ENCODE results near the gene DOCK3. TPM values are rescaled to one million over a fixed set of nuclear protein-coding genes. Genes with fewer than 3 reads are reported as not detected.

DOCK3 gene
- total RNA-seq, 1 experiment from 2014 or later: 8.3 TPM

GRCh38 chr3:51394541-51394940, 719.8 kb downstream of the DOCK3 start:
- peaks cover 37 to 51% of the 10 kb centered on the region in 2 experiments for H3K4me1 Mint-ChIP-seq
- Histone ChIP-seq H2BK15ac (ENCODE audit: low read depth, low read length) (no peak overlapping the region), H3T11ph (ENCODE audit: low read length) (no peak overlapping the region), H3K18ac (ENCODE audit: insufficient read length, low read depth, low read length) (no peak overlapping the region), H3K23ac (ENCODE audit: insufficient read length, low read depth, low read length) (no peak overlapping the region), H3K4me1 (ENCODE audit: insufficient read depth, low read length) (no peaks in the 10 kb centered on the region), H3K27ac (ENCODE audit: insufficient read length, low read depth, low read length) (no peak overlapping the region), H3K56ac (ENCODE audit: insufficient read length, low read depth, low read length) (no peak overlapping the region), H4K5ac (ENCODE audit: insufficient read length, low read depth, low read length) (no peak overlapping the region), H3K4me2 (ENCODE audit: insufficient read depth, insufficient read length, low read length) (no peak overlapping the region), H4K8ac (replicated peaks; ENCODE audit: insufficient read length, low read depth, low read length) (no peak overlapping the region), H2BK5ac (ENCODE audit: insufficient read length, low read length) (no peak overlapping the region), H2BK20ac (ENCODE audit: low read depth, low read length, poor library complexity, severe bottlenecking) (no peak overlapping the region), H2AK5ac (ENCODE audit: insufficient read length, low read length) (no peak overlapping the region), H3K23me2 (ENCODE audit: insufficient read length, low read depth, low read length, poor library complexity, severe bottlenecking) (no peaks in the 10 kb centered on the region), H2AFZ (ENCODE audit: low read length) (no peak overlapping the region), H2BK12ac (ENCODE audit: insufficient read length, low read depth, low read length) (no peak overlapping the region), H4K20me1 (ENCODE audit: control insufficient read depth, insufficient read depth, insufficient read length) (no peaks in the 10 kb centered on the region), H3K14ac (ENCODE audit: insufficient read depth, low read length) (no peak overlapping the region), H3K9ac (ENCODE audit: extremely low read depth, insufficient read length, low read length) (no peak overlapping the region), H3K27me3 (ENCODE audit: insufficient read depth, low read length) (no peaks in the 10 kb centered on the region), H3K4ac (ENCODE audit: low read depth, low read length) (no peak overlapping the region), H3K79me1 (ENCODE audit: insufficient read depth, low read depth, low read length, poor library complexity, severe bottlenecking) (peaks cover 11% of the 10 kb centered on the region), H3K9me3 (ENCODE audit: control insufficient read depth, low read depth, low read length) (no peaks in the 10 kb centered on the region), H2BK120ac (ENCODE audit: low read depth, low read length, poor library complexity, severe bottlenecking) (no peak overlapping the region), H4K91ac (ENCODE audit: insufficient read length, low read depth, low read length) (no peak overlapping the region), H3K79me2 (ENCODE audit: insufficient read depth, low read length) (peaks cover 20% of the 10 kb centered on the region; the same call in 1 of the 2 replicates)
- WGBS (ENCODE audit: extremely low coverage, insufficient read length, low lambda C conversion rate): no CpG with 5 or more reads among the region's 5 CpGs
- no peak for TF ChIP-seq CTCF (conservative IDR thresholded peaks at IDR 0.05)
- H3K36me3 Mint-ChIP-seq (ENCODE audit: insufficient read depth in 1 of 3, low read depth in 3 of 3): peaks cover 41 to 72% (median 54%) of the 10 kb centered on the region in 3 experiments
- no peaks in the 10 kb centered on the region for H3K27me3 Mint-ChIP-seq (ENCODE audit: low read depth)
- peaks cover 8 to 9% of the 10 kb centered on the region in 2 experiments; a peak in 4 of 5 replicates for H3K9me3 Mint-ChIP-seq
- peak overlapping the region in 1 of 2 experiments; percentile 45; a peak in 2 of 5 replicates for H3K4me3 Mint-ChIP-seq
- peak overlapping the region in 1 of 3 experiments; percentile 22; a peak in 1 of 7 replicates for H3K27ac Mint-ChIP-seq
- DNase-seq: no peak

All from H9 (cell line).